GM21528 (cell line): ENCODE results near the gene FGF9.

Experiments
- ATAC-seq: cut with Tn5 transposase; IDR thresholded peaks from one replicate; pipeline ENCODE4 v1.9.1; 2021; ENCODE audit warnings: mild to moderate bottlenecking, moderate library complexity; ENCODE audit not compliant: unreplicated experiment, low FRiP score

The FGF9 gene

DNA sequence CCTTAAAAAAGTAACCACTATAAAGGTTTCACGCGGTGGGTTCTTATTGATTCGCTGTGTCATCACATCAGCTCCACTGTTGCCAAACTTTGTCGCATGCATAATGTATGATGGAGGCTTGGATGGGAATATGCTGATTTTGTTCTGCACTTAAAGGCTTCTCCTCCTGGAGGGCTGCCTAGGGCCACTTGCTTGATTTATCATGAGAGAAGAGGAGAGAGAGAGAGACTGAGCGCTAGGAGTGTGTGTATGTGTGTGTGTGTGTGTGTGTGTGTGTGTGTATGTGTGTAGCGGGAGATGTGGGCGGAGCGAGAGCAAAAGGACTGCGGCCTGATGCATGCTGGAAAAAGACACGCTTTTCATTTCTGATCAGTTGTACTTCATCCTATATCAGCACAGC, 30.6 kb downstream of the FGF9 start:
- ATAC-seq, result no peak

GRCh38 chr13:21703846-21704245, 33.0 kb downstream of the FGF9 start:
- no peak for ATAC-seq

DNA sequence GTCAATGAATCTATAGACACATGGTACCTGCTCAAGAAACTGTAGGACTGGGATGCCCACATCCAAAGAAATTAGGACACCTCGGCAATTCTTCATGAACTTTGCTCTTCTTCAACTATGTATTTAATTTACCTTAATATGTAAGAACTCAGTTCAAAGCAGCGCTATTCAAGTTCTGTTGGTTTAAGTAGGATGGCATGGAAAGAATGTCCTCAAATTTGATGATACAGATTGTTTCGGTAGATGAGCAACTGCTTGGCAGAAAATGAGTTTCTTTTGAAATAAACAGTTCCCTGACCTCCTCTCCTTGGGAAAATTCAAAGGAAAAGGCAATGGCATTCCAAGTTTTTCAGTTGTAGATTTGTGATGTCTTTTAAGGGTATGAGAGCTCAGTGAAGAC, 36.7 kb downstream of the FGF9 start:
- no peak for ATAC-seq

DNA sequence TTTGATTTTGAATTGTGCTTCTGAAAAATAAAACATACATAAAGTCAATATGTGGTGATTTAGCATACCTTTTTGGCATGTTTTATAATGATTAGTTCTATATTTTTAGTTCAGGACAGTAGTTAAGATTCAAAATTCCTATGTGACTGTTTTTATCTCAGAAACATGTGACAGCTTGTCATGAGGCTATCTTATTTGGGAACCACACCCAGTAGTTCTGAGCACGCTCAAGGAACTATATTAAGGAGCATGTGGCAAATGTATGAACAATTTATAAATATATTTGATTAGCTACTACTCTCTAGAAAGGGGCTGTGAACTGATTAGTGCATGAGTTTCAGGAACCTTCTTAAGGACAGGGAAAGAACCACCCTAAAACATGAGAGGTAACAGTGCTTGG, 38.8 kb downstream of the FGF9 start:
- ATAC-seq, result no peak

DNA sequence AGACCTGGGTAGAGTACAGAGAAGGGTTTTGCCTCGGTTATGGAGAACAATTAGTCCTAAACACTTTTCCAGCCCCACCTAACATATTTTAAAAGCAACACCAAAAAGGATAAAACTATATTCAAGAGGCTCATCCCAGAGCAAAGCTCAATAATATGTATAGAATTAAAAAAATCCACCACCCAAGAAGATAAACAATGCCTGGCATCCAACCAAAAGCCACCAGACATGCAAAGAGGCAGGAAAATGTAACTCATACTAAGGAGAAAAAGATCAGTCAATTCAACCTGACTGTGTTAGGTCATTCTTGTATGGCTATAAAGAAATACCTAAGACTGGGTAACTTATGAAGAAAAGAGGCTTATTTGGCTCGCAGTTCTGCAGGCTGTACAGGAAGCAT, 39.3 kb downstream of the FGF9 start:
- ATAC-seq, result no peak

DNA sequence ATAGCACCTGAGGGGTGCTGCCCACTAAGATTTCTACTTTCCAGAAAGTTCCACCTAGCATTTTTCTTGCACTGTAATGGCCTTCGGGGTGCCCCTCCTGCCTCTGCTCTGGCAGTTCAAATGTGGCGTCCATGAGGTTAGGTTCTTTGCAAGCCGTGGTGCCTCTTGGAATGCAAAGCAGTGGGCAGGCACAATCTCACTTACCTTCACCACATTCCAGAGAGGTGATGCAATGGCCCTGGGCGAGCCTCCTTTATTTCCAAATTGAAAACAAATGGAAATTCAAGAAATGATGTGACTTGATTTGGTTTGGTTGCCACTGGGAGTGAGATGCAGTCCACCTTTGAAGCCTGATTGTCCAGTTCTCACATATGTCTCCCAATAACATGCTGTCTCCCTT, 46.9 kb downstream of the FGF9 start:
- ATAC-seq, result no peak

DNA sequence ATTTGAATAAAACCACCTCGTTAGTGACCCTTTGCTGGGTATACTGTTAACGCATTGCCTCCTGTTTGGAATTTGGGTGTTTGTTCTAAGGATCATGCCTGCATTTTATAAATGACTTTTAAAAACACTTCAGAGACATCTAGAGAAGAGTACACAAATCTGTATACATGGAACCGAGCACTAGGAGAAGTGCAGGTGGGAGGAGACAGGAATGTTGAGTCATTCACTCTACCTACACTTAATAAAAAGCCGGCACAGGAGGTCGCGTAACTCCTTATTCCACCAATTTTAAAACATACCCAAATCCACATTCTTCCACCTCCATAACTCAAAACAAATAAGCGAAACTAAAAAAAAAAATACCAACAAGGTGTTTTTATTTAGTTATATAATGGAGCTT, 48.6 kb downstream of the FGF9 start:
- no peak for ATAC-seq

DNA sequence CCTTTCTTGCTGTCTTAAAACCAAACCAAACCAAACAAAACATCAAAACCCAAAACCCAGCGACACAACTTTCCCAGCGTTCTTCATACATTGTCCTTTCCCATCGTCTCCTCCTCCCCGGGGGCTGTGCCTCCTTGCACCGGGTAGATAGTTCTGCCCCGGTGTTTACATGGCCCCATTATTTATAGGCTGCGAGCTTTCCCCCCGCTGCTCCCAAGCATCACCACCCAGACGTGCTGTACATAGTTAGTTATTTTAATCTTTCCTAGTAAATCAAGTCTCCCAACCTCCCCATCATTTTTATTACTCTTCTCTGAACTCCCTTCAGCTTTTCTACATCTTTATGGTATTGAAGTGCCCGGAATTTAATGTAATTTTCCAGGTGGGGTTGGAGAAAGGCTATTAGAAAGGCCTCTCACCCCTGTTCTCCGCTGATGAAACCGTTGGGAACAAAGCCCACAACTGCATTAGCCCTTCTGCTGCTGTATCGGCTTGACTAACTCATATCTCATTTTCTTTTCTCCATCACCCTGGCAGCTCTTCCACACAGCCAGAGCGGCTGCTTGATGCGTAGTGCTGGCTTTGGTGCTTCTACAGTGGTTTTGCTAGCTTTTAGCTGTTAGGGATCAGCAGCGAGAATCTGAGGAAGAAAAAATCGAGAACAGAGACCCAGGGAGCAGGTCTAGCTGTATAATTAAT, 53.1 kb downstream of the FGF9 start:
- ATAC-seq, result no peak

- no peak for ATAC-seq
Observed at GRCh38 chr13:21730186-21730880, 59.5 kb downstream of the FGF9 start.

- ATAC-seq, result no peak
Observed at GRCh38 chr13:21733475-21734263, 62.8 kb downstream of the FGF9 start.

DNA sequence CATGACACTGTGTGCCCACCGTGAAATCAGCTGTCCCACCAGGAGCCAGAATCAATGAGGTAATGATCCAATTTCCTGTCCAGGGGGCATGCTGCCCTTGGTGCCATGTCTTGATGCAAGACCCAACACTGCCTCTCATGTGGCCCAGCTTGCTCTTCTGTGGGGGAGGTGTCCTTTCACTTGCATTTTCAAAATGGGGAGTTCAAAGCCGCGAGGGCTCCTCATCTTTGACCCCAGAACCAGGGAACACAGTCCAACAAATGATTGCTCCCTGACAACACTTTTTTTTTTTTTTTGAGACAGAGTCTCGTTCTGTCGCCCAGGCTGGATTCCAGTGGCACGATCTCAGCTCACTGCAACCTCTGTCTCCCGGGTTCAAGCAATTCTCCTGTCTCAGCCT, 64.1 kb downstream of the FGF9 start:
- no peak for ATAC-seq

- ATAC-seq, result no peak
Observed at GRCh38 chr13:21735701-21736401, 65.0 kb downstream of the FGF9 start.

DNA sequence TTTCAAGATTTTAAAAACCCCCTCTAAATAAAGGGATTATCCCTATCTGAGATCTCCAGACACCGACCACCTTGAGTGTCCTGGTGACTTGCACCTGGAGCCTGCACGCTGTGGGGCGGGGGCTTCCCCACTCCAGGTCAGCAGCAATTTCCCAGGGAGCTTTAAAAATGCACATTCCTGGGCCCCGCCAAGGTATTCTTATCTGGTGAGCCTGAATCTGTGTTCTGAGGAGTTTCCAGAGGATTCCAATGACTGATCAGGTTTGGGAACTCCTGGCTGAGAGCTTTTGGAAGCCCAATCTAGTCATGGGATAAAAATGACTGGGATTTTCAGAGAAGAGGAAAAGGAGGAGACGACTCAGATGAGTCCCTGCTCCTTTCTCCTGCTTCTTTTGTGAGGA, 66.1 kb downstream of the FGF9 start:
- no peak for ATAC-seq

DNA sequence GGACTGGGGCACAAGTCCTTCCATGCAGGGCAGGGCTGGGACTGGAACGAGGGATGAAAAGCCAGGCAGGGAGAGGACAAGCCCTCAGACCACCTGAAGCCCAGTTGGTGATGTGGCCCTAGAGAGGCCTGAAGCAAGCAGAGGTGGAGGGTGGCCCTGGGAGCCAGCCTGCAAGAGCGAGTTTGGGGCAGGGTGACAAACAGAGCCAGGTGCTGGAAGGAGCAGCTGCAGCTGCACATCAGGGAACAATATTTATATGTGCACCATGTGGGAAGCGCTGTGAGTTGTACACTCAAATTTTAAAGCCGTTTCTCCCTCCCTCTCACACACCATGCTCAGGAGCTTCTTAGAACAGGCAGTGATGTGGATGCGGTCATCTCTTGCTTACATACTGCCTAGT, 67.8 kb downstream of the FGF9 start:
- ATAC-seq, result no peak

DNA sequence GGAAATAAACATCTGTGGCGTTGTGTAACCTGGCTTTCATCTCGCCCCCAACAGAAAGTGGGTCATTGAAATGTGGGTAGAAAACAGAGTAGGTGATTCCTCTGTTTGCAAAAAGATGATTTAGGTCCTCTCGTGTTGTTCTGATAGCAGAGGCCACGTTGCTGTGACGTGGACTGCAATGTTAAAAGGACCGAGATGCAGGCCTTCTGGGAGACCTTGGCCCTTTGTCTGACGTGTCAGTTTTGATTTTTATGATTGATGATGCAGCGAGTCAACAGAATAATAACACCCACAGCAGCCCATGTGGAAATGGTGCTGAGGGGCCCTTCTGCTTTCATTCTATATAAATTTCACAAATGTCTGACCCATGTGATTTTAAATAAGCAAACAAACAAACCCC, 68.9 kb downstream of the FGF9 start:
- ATAC-seq, result no peak

- no peak for ATAC-seq
Observed at GRCh38 chr13:21741396-21741979, 70.6 kb downstream of the FGF9 start.

DNA sequence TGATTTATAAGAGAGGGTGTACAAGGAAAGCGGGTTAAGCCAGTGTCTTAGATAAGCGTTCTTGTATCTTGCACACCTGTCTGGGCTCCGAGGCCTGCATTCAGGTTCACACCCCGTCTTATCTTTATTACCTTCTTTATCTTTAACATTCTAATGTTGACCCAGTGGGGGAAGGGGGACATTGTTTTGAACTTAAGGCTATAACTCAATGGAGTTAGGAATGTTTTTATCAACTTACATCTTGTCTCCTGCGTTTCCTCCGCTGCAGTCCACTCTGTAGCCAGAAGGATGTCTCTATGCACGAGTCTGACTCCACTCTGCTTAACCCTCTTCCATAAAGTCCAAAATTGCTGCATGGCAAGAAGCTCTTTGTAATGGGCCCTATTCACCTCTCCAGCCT, 71.2 kb downstream of the FGF9 start:
- no peak for ATAC-seq

- ATAC-seq, result no peak
Observed at GRCh38 chr13:21744149-21744548, 73.3 kb downstream of the FGF9 start.

- no peak for ATAC-seq
Observed at GRCh38 chr13:21745307-21745706, 74.4 kb downstream of the FGF9 start.

DNA sequence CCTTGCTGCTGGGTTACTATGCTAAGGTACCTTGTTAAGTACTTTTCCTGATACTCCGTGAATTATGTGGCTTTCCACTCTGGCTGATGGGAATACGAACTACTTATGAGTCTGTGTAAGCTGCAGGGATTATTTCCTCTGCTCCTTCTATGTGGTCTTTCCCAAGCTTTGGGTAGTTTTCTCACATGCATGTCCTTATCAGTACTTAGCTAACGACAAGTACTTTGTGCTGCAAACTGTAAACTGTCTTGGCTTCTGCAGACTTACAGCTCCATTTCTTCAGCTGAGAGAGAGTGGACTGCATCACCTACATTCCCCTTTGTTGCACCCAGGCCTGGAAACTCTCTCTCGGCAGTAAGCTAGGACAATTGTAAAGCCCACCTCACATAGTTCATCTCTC, 76.6 kb downstream of the FGF9 start:
- ATAC-seq, result no peak

- ATAC-seq, result no peak
Observed at GRCh38 chr13:21748166-21748565, 77.3 kb downstream of the FGF9 start.
